KMS-11 (cell line): Measurements from ENCODE around the gene AHNAK2.

Experiments used
- H2AFZ ChIP-seq: fragments of 200-600 bp; sonication (generic); 2 replicates; pipeline ENCODE4 v1.6.1; 2016; ENCODE audit warnings: antibody characterized with exemption, mixed run types, low read depth
- H3K27ac ChIP-seq: fragments of 200-600 bp; sonication (generic); 2 replicates; pipeline ENCODE4 v1.6.1; 2016; ENCODE audit warnings: mild to moderate bottlenecking, mixed run types
- H3K27me3 ChIP-seq: fragments of 200-600 bp; sonication (generic); 2 replicates; pipeline ENCODE4 v1.6.1; 2017; ENCODE audit warnings: mild to moderate bottlenecking, low read depth, mixed run types, moderate library complexity; ENCODE audit not compliant: insufficient read depth
- H3K36me3 ChIP-seq: fragments of 200-600 bp; sonication (generic); 2 replicates; pipeline ENCODE4 v1.6.1; 2017; ENCODE audit warnings: mild to moderate bottlenecking, mixed run types; ENCODE audit not compliant: insufficient read depth
- H3K4me1 ChIP-seq: fragments of 200-600 bp; sonication (generic); 2 replicates; pipeline ENCODE4 v1.6.1; 2016; ENCODE audit warnings: mild to moderate bottlenecking, low read depth, mixed run types; ENCODE audit not compliant: poor library complexity, severe bottlenecking
- H3K4me2 ChIP-seq: fragments of 200-600 bp; sonication (generic); 2 replicates; pipeline ENCODE4 v1.7.0; 2016; ENCODE audit warnings: mild to moderate bottlenecking, mixed run types
- H3K4me3 ChIP-seq: fragments of 200-600 bp; sonication (generic); IDR thresholded peaks from 2 replicates; pipeline ENCODE4 v1.6.1; 2017; ENCODE audit warnings: low read depth, low read length, mixed read lengths; ENCODE audit not compliant: insufficient read depth
- H3K79me2 ChIP-seq: fragments of 200-600 bp; sonication (generic); 2 replicates; pipeline ENCODE4 v1.6.1; 2016; ENCODE audit warnings: low read depth, mixed run types; ENCODE audit not compliant: insufficient read depth
- H3K9ac ChIP-seq: fragments of 200-600 bp; sonication (generic); 2 replicates; pipeline ENCODE4 v1.6.1; 2016; ENCODE audit warnings: mild to moderate bottlenecking, mixed run types
- H4K20me1 ChIP-seq: fragments of 200-600 bp; sonication (generic); 2 replicates; pipeline ENCODE4 v1.6.1; 2016; ENCODE audit warnings: mild to moderate bottlenecking, mixed run types; ENCODE audit not compliant: insufficient read depth
- CTCF ChIP-seq: fragments of 200-600 bp; sonication (generic); conservative IDR thresholded peaks from 2 replicates; pipeline ENCODE4 v1.6.1; 2017; ENCODE audit warnings: low read depth, mild to moderate bottlenecking, antibody characterized with exemption, low read length, moderate library complexity, mixed read lengths

The AHNAK2 gene

GRCh38 chr14:104938960-104939359, 39.2 kb downstream of the AHNAK2 start:
- H3K27ac ChIP-seq = no peak overlapping the region
- no peak overlapping the region for H3K9ac ChIP-seq
- no peaks in the 10 kb centered on the region for H3K4me1 ChIP-seq
- H4K20me1 ChIP-seq = no peaks in the 10 kb centered on the region
- H3K79me2 ChIP-seq = no peaks in the 10 kb centered on the region
- H3K27me3 ChIP-seq = peaks cover 12% of the 10 kb centered on the region; the same call in 1 of the 2 replicates
- H2AFZ ChIP-seq = no peak overlapping the region
- TF ChIP-seq CTCF = no peak
- no peak overlapping the region for H3K4me2 ChIP-seq
- no peaks in the 10 kb centered on the region for H3K36me3 ChIP-seq
- no peak overlapping the region for H3K4me3 ChIP-seq

- TF ChIP-seq CTCF = no peak
- Histone ChIP-seq H3K4me2 (no peak overlapping the region), H3K79me2 (no peaks in the 10 kb centered on the region), H3K27me3 (peaks cover 12% of the 10 kb centered on the region; the same call in 1 of the 2 replicates), H3K9ac (no peak overlapping the region), H3K4me1 (no peaks in the 10 kb centered on the region), H4K20me1 (no peaks in the 10 kb centered on the region), H3K4me3 (no peak overlapping the region), H3K27ac (no peak overlapping the region), H2AFZ (no peak overlapping the region), H3K36me3 (no peaks in the 10 kb centered on the region)
These were observed 39.7 kb downstream of the AHNAK2 start for GRCh38 chr14:104938436-104938835.

- Histone ChIP-seq H3K27me3 (peaks cover 12% of the 10 kb centered on the region; the same call in 1 of the 2 replicates), H3K4me3 (no peak overlapping the region), H3K79me2 (no peaks in the 10 kb centered on the region), H4K20me1 (no peaks in the 10 kb centered on the region), H3K4me2 (no peak overlapping the region), H3K36me3 (no peaks in the 10 kb centered on the region), H3K9ac (no peak overlapping the region), H3K4me1 (no peaks in the 10 kb centered on the region), H3K27ac (no peak overlapping the region), H2AFZ (no peak overlapping the region)
- TF ChIP-seq CTCF = no peak
These were observed 40.3 kb downstream of the AHNAK2 start for GRCh38 chr14:104937694-104938365.

- H2AFZ ChIP-seq = no peak overlapping the region
- no peaks in the 10 kb centered on the region for H3K79me2 ChIP-seq
- no peaks in the 10 kb centered on the region for H3K36me3 ChIP-seq
- H3K4me2 ChIP-seq = no peak overlapping the region
- no peak overlapping the region for H3K9ac ChIP-seq
- no peak overlapping the region for H3K27ac ChIP-seq
- peaks cover 12% of the 10 kb centered on the region; the same call in 1 of the 2 replicates for H3K27me3 ChIP-seq
- TF ChIP-seq CTCF = no peak
- no peak overlapping the region for H3K4me3 ChIP-seq
- H3K4me1 ChIP-seq = no peaks in the 10 kb centered on the region
- H4K20me1 ChIP-seq = no peaks in the 10 kb centered on the region
These were observed 41.0 kb downstream of the AHNAK2 start for GRCh38 chr14:104937161-104937560.
